WTC11 (cell line): ENCODE data around the gene FAM20C. TPM values are rescaled to one million over a fixed set of nuclear protein-coding genes. Genes with fewer than 3 reads are reported as not detected.

Experiments used
- ATAC-seq: fragments of 200-7000 bp; cut with Tn5 transposase; 2 replicates; pipeline ENCODE4 v1.10.0; 2021; ENCODE audit warnings: mild to moderate bottlenecking, moderate library complexity
- CTCF ChIA-PET: fragments of 300-600 bp; sonication (Branson Sonifier 250); formaldehyde crosslinking; loops from one replicate; lab custom pipeline; 2021; ENCODE audit warnings: antibody characterized with exemption; lab: Charles Lee
- POLR2A ChIA-PET: fragments of 350-600 bp; sonication (Branson Sonifier 250); formaldehyde crosslinking; loops from one replicate; lab custom pipeline; 2021; ENCODE audit warnings: antibody characterized with exemption; lab: Charles Lee
- DNase-seq: peaks from one replicate; pipeline ENCODE4 v3.0.0; 2021; ENCODE audit warnings: low spot score
- H3K27ac Mint-ChIP-seq: 2 replicates; pipeline ENCODE4 v1.8.0; 2021; ENCODE audit warnings: mixed read lengths
- H3K27me3 Mint-ChIP-seq: 2 replicates; pipeline ENCODE4 v1.8.0; 2021; ENCODE audit warnings: low read depth, mild to moderate bottlenecking, moderate library complexity, mixed read lengths
- H3K36me3 Mint-ChIP-seq: 2 replicates; pipeline ENCODE4 v1.8.0; 2021; ENCODE audit warnings: mixed read lengths
- H3K4me1 Mint-ChIP-seq: 2 replicates; pipeline ENCODE4 v1.8.0; 2022; ENCODE audit warnings: mixed read lengths
- H3K4me3 Mint-ChIP-seq: 2 replicates; pipeline ENCODE4 v1.8.0; 2021; ENCODE audit warnings: mild to moderate bottlenecking, moderate library complexity, mixed read lengths
- H3K9me3 Mint-ChIP-seq: 2 replicates; pipeline ENCODE4 v1.8.0; 2021; ENCODE audit warnings: mixed read lengths
- ATF6 ChIP-seq: sonication (generic); formaldehyde crosslinking; IDR thresholded peaks from 2 replicates; pipeline ENCODE4 v1.8.1; 2023; ENCODE audit warnings: mild to moderate bottlenecking, missing genetic modification reagents
- E2F1 ChIP-seq: sonication (generic); formaldehyde crosslinking; IDR thresholded peaks from 2 replicates; pipeline ENCODE4 v1.8.0; 2022; ENCODE audit warnings: mild to moderate bottlenecking, missing genetic modification reagents
- EMX1 ChIP-seq: fragments of 250-450 bp; sonication (Bioruptor Pico); IDR thresholded peaks from 2 replicates; pipeline ENCODE4 v1.8.0; 2021; ENCODE audit warnings: mild to moderate bottlenecking
- FOXK1 ChIP-seq: sonication (generic); formaldehyde crosslinking; IDR thresholded peaks from 2 replicates; pipeline ENCODE4 v1.8.0; 2022; ENCODE audit warnings: mild to moderate bottlenecking, moderate library complexity, missing genetic modification reagents
- HMGA2 ChIP-seq: fragments of 250-450 bp; sonication (Bioruptor Pico); IDR thresholded peaks from 2 replicates; pipeline ENCODE4 v1.4.0; 2021; ENCODE audit warnings: mild to moderate bottlenecking, moderate library complexity
- IRF1 ChIP-seq: sonication (generic); formaldehyde crosslinking; IDR thresholded peaks from 2 replicates; pipeline ENCODE4 v1.8.0; 2023; ENCODE audit warnings: missing genetic modification reagents
- MAX ChIP-seq: sonication (generic); formaldehyde crosslinking; IDR thresholded peaks from 2 replicates; pipeline ENCODE4 v1.8.0; 2022; ENCODE audit warnings: mild to moderate bottlenecking, missing genetic modification reagents
- NR2C2 ChIP-seq: sonication (generic); formaldehyde crosslinking; IDR thresholded peaks from 2 replicates; pipeline ENCODE4 v1.8.0; 2022; ENCODE audit warnings: mild to moderate bottlenecking, missing genetic modification reagents
- NR3C1 ChIP-seq: sonication (generic); formaldehyde crosslinking; conservative IDR thresholded peaks from 2 replicates; pipeline ENCODE4 v1.8.1; 2023; ENCODE audit warnings: low read depth, mild to moderate bottlenecking, missing genetic modification reagents
- SMAD4 ChIP-seq: sonication (generic); formaldehyde crosslinking; IDR thresholded peaks from 2 replicates; pipeline ENCODE4 v1.8.0; 2022; ENCODE audit warnings: mild to moderate bottlenecking, missing genetic modification reagents
- STAT6 ChIP-seq: sonication (generic); formaldehyde crosslinking; conservative IDR thresholded peaks from 2 replicates; pipeline ENCODE4 v1.8.1; 2023; ENCODE audit warnings: mild to moderate bottlenecking, low read depth, missing genetic modification reagents, moderate library complexity
- TEAD1 ChIP-seq: sonication (generic); formaldehyde crosslinking; IDR thresholded peaks from 2 replicates; pipeline ENCODE4 v1.8.0; 2022; ENCODE audit warnings: mild to moderate bottlenecking, missing genetic modification reagents
- USF1 ChIP-seq: sonication (generic); formaldehyde crosslinking; IDR thresholded peaks from 2 replicates; pipeline ENCODE4 v1.8.0; 2022; ENCODE audit warnings: mild to moderate bottlenecking, missing genetic modification reagents
- ZNF219 ChIP-seq: sonication (generic); formaldehyde crosslinking; IDR thresholded peaks from 2 replicates; pipeline ENCODE4 v1.8.0; 2023; ENCODE audit warnings: missing genetic modification reagents, mild to moderate bottlenecking, borderline replicate concordance
- ZNF281 ChIP-seq: sonication (generic); formaldehyde crosslinking; IDR thresholded peaks from 2 replicates; pipeline ENCODE4 v1.8.0; 2023; ENCODE audit warnings: mild to moderate bottlenecking, missing genetic modification reagents
- ZNF396 ChIP-seq: fragments of 250-450 bp; sonication (Bioruptor Pico); IDR thresholded peaks from 2 replicates; pipeline ENCODE4 v1.8.0; 2021; ENCODE audit warnings: mild to moderate bottlenecking, moderate library complexity, borderline replicate concordance
- ZNF423 ChIP-seq: fragments of 250-450 bp; sonication (Bioruptor Pico); IDR thresholded peaks from 2 replicates; pipeline ENCODE4 v2.1.2; 2022; ENCODE audit warnings: mild to moderate bottlenecking, moderate library complexity
- ZNF425 ChIP-seq: fragments of 250-450 bp; sonication (Bioruptor Pico); conservative IDR thresholded peaks from 2 replicates; pipeline ENCODE4 v1.9.0; 2021; ENCODE audit warnings: mild to moderate bottlenecking
- total RNA-seq: library from RNA; stranded (reverse); gene quantifications from 3 replicates; pipeline ENCODE4 v1.2.3, GENCODE V29; 2021

The FAM20C gene
- total RNA-seq, 1 experiment from 2014 or later: 64.9 TPM

- TF ChIP-seq ATF6 (no peak), IRF1 (no peak), FOXK1 (CRISPR knock-in tag) (no peak), E2F1 (no peak)
Observed at GRCh38 chr7:219581-220150, 27.3 kb downstream of the FAM20C start (continued).

- H3K27ac Mint-ChIP-seq: peak overlapping the region; percentile 63; the same call in 1 of the 2 replicates
- H3K9me3 Mint-ChIP-seq: no peaks in the 10 kb centered on the region
- CTCF ChIA-PET: interaction anchor here (0.6 to 1.7 kb wide), 21 partner anchors 11 to 179 kb away, joined by 3 to 10 read pairs (median 4); partner anchors contain the start of gene FAM20C
- POLR2A ChIA-PET: interaction anchor here (1.2 kb wide), 1 partner anchor 20 kb away, joined by 4 read pairs; no protein-coding TSS in a partner anchor
- ATAC-seq (peak; percentile 86), DNase-seq (peak; percentile 76)
- peaks cover 14% of the 10 kb centered on the region for H3K4me1 Mint-ChIP-seq
- H3K36me3 Mint-ChIP-seq: no peaks in the 10 kb centered on the region
- H3K27me3 Mint-ChIP-seq: no peaks in the 10 kb centered on the region
- no peak overlapping the region for H3K4me3 Mint-ChIP-seq
- no peak for TF ChIP-seq ZNF396 (CRISPR knock-in tag)
- TF ChIP-seq USF1 (CRISPR knock-in tag): peak; percentile 82
- TF ChIP-seq TEAD1: no peak
- no peak for TF ChIP-seq STAT6
- TF ChIP-seq NR3C1: no peak
- TF ChIP-seq ZNF281: no peak
- TF ChIP-seq HMGA2 (CRISPR knock-in tag): no peak
- TF ChIP-seq ZNF423: no peak
- TF ChIP-seq ZNF219 (CRISPR knock-in tag): no peak
- TF ChIP-seq MAX (CRISPR knock-in tag): peak; percentile 91
- TF ChIP-seq SMAD4: no peak
- no peak for TF ChIP-seq EMX1 (CRISPR knock-in tag)
- TF ChIP-seq ZNF425: no peak
- peak; percentile 53; the same call in 1 of the 2 replicates for TF ChIP-seq NR2C2 (CRISPR knock-in tag)
Observed at GRCh38 chr7:220151-220841, 27.9 kb downstream of the FAM20C start.
